HG02623 (cell line): ENCODE measurements around the gene MRPS11.
"Not testable (repeated sequence)": the region's sequence is repeated elsewhere in the genome, so short reads cannot be mapped to it uniquely, and the experiment has no call there.

ENCODE experiments used
- ATAC-seq: cut with Tn5 transposase; IDR thresholded peaks from one replicate; pipeline ENCODE4 v1.9.1; 2021; ENCODE audit warnings: moderate library complexity; ENCODE audit not compliant: unreplicated experiment

The MRPS11 gene

DNA sequence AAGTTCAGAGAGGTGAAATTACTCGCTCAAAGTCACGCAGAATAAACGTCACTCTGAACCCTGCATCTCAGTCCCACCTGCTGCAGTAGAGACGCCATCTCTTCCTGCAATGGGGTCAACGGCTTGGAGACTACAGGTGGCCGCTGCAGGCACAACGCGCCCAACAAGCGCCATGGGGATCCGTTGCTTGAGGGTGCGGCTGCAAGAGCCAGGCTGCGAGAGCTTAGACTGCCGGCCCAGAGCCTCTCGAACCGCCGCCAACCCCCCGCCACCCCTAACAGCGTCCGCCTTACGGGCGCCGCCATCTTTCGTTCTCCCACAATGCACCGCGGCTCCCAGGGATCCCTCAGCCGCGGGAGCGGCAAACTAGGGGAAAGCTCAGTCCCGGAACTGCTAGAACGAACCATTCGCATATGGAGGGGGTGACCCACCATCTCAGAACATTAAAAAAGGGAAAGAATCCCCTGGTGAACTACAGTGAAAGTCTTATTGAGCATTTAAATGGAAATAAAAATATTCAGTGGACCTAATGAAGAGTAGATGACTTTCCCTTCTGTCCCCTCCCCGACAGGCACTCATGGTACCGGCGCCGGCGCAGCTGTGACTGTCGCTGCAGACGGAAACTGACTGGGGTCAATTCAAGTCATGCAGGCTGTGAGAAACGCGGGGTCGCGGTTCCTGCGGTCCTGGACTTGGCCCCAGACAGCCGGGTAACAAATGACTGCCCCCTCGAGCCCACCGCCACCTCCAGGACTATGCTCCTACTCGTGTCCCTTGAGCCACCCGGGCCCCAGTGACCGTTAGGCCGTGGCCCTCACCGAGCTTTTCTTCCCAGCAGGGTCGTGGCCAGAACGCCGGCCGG, at the start of gene MRPS11, which contains the start of gene MRPL46:
TSS of gene MRPS11 (plus strand) at position 636 of the 862 bp plus-strand sequence. CDS start at position 646, 10 bp downstream.
TSS of gene MRPL46 (minus strand) at position 316 of the 862 bp plus-strand sequence. CDS start at position 305, 11 bp downstream.
- ATAC-seq: peak; percentile 74

DNA sequence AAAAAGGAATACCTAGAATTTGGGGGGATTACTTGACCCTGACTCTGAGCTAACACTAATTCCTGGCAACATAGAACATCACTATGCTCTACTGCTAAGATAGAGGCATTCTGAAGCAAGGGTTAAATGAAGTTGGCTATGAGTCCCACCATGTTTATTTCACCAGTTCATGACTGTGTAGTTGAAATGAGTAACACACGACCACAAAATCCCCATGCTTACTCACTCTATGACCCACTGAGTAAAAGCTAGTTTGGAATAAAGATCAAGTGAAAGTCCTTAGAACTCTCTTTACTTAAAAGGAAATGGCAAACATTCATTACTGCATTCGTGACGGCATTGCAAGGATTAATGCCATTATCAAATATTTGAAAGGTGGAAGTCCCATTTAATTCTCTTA, 47.7 kb upstream of the MRPS11 start:
- no peak for ATAC-seq

DNA sequence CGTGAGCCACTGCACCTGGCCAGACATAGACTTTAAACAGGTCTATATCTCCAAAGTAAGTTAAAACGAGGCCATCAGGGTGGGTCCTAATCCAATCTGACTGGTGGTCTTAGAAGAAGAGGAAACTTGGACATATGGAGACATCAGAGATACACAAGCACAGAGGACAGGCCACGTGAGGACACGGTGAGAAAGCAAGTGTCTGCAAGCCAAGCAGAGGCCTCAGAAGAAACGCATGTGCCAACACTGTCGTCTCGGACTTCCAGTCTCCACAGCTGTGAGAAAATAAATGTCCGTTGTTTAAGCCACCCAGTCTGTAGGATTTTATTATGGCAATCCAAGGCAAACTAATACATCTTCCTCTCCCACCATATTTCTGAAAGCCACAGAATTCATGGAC, 44.2 kb upstream of the MRPS11 start:
- no peak for ATAC-seq

GRCh38 chr15:88426304-88426703, 41.2 kb upstream of the MRPS11 start:
- no peak for ATAC-seq

- ATAC-seq: no peak
Observed at GRCh38 chr15:88428053-88428452, 39.5 kb upstream of the MRPS11 start.

- no peak for ATAC-seq
Observed at GRCh38 chr15:88428805-88429605, 38.5 kb upstream of the MRPS11 start.

DNA sequence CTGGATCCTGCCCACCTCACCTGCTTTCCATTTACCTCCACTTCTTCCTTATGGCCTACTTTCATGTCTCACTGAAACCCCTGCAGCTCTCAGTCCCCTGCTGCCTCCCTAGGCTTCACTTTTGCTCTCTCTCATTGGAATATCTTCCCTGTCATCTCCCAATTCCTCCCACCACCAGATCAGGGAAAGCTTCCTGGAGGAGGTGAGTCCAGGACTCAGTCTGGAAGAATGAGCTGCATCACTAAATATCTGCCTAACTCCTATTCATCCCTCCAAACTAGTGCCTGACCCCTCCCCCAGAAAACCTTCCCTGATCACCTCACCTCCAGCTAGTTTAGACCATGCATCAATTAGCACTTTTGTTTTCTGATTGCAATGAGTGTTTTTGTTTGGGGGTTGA, 37.5 kb upstream of the MRPS11 start:
- ATAC-seq: no peak

DNA sequence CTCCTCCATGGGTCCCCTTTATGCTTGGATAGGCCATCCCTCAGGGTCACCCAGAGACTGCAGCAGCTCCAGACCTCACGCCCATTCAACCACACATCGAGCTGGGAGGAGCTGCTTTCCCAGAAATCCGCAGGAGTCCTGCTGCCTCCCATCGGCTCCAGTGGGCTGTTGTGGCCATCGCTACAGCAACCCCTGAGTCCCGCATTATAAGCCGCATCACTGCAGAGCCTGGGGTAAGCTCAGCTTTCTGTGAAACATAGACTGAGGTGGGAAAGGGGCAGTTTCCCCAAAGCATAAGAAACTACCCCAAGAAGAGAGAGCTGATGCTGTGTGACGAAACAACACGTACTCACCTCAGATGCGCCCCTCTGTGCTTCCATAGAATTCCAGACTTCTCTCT, 36.1 kb upstream of the MRPS11 start:
- no peak for ATAC-seq

DNA sequence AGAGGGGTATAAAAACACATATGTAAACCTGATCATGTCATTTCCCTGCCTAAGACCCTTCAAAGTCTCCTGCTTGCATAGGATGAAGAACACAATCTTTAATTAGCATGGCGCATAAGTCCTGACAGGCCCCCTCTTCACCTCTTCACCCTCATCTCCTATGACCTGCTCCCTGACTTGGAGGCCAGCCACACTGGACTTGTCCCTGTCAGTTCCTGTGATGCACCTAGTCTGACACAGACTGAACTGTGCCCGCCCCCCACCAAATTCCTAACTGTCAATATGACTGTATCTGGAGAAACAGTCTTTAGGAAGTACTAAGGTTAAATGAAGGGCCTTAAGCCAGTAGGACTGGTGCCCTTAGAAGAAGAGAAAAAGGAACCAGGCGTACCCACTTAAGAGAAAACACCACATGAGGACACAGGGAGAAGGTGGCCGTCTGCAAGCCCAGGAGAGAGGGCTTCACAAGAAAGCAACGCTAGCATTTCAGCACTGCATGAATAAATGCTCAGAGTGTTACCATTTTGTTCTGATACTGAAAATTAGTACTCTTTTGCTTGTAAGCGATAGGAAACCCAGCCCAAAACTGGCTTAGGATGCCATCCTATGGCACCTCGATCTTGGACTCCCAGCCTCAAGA, 34.3 kb upstream of the MRPS11 start:
- ATAC-seq: no peak

DNA sequence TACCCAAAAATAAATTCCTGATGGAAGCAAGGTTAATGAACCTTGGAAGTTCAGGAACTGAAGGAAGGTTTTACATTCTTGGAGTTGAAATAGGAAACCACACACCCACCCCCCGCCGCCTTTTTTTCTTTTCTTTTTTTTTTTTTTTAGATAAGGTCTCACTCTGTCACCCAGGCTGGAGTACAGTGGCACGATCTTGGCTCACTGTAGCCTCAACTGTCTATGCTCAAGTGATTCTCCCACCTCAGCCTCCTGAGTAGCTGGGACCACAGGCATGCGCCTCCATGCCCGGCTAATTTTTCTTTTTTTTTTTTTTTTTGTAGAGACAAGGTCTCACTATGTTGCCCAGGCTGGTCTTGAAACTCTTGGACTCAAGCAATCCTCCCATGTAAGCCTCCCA, 33.4 kb upstream of the MRPS11 start:
- ATAC-seq: not testable (repeated sequence)

- no peak for ATAC-seq
Observed at GRCh38 chr15:88438181-88438580, 29.3 kb upstream of the MRPS11 start.

DNA sequence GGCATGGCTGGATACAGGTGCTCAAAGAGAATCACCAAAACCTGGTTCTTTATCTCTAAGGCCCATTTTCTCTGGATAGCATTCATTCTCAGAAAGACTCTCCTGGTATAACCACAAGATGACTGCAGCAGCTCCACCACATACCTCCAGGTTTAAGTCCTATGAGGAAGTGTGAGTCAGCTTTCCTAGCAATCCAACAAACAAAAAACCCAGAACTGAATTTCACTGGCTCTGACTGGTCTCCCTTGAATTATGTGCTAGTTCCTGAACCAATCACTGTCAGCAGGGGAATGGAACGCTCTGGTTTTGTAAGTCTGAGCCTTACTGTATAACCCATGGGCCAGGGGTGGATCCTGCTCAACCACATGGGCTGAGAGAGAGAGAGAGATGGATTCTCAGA, 27.5 kb upstream of the MRPS11 start:
- ATAC-seq: no peak

DNA sequence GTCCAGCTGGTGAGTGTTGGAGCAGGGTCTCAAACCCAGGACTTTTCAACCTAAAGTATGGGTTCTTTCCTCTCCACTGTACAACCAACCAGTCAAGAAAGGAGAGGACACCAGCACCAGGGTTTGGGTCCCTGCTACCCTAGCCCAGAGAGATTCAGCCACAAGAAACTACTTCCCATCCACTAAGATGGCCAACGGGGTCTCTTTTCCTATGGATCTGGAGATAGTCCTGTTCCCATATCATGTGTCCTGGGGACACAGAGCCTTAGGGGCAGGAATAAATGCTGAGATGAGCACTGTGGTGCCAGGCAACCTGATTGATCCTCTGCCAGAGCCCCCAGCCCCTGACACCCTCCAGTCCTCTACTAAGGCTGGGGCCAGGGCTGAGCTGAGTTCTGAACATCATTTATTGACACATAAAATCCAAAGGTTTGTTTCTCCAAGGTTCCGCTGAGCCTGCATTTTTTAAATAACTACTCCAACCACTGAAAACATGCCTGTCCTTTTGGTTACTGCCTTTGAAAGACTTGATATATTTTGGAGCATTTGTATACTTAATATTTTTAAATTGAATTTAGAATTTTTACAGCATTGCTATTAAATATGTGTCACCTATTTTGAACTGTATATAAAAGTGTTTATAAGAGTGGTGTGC, 26.3 kb upstream of the MRPS11 start:
- ATAC-seq: no peak

- no peak for ATAC-seq
Observed at GRCh38 chr15:88447206-88447605, 20.3 kb upstream of the MRPS11 start.

- no peak for ATAC-seq
Observed at GRCh38 chr15:88447741-88448140, 19.8 kb upstream of the MRPS11 start.

- no peak for ATAC-seq
Observed at GRCh38 chr15:88448991-88449461, 18.5 kb upstream of the MRPS11 start.

DNA sequence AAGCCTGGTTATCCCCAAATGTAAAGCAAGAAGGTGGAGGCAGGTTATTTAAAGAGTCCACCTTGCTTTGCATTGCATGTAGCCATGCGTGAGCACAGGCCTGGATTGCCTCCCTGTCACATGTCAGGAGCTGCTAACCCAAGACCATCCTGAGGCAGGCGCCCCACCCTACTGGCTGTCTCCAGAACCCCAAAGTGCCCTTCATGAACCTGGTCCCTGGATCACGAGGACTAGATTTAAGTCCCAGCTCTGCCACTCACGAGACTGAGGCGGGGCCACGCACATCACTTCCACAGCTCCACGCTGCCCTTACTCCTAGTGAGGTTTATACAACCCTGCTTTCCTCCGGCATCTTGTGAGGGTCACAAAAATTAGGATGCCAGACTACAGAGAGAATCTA, 17.9 kb upstream of the MRPS11 start:
- no peak for ATAC-seq

DNA sequence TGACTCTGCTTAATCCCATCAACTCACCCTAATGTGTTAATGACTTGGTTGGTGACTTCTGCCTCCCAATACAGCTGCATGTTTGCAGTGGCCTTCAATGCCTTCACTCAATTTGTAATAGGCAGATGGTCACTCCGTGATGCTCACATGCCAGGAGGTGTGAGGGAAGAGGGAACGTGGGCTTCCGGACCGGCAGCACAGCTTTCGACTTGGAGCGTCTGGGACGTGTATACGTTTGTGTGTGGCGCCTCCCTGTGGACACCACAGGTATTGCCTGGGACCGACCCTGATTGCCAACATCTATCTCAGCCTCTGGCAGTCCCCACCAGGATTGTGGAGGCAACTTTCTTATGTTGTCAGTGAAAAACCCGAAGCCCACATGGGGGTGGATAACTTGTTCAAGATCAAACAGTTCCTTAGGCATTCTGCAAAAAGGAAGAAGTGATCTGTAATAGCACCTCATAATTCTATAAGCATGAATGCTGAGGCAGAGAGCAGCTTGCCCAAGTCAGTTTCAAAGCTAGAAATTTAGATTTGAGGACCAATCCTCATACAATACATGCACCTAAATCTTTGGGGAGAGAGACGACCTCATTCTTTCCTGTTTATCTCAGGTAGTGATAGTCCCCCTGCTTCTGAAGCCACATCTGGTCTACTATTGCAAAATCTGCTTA, 17.2 kb upstream of the MRPS11 start:
- peak; percentile 44 for ATAC-seq

DNA sequence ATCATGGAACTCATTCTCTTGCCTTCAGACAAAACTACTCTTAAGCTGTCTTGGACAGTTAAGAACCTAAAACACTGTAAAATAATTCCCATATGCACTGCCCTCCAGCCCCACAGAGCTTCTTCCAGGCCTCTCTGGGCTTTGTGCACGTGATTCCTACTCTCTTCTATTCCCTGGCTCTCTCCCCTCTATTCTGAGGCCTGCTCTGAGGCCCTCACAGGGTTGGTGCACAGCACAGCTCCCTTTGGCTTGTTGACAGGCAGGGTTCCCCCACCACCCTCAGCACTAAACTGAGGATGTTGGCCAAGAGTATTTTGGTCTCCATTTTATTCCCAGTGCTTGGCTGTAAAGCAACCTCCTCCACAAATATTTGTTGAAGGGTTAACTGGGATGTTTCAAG, 13.9 kb upstream of the MRPS11 start:
- ATAC-seq: no peak

GRCh38 chr15:88454236-88454635, 13.3 kb upstream of the MRPS11 start:
- ATAC-seq: no peak
